SK-N-MC (cell line): ENCODE data around the gene BCL2L1.
A peak's percentile ranks its signal among the peaks of the same experiment; 100 is the strongest.

Source experiments
- DNase-seq: peaks from one replicate; pipeline ENCODE4 v3.0.0-alpha.2; 2011; ENCODE audit warnings: low read depth, low spot score
- H3K27ac ChIP-seq: fragments of 200-600 bp; sonication (generic); 2 replicates; pipeline ENCODE4 v1.5.1; 2016; ENCODE audit warnings: mixed run types
- H3K36me3 ChIP-seq: fragments of 200-600 bp; sonication (generic); 2 replicates; pipeline ENCODE4 v1.6.1; 2017; ENCODE audit warnings: antibody characterized with exemption, low read length, mixed read lengths; ENCODE audit not compliant: insufficient read depth
- H3K4me3 ChIP-seq: fragments of 200-600 bp; sonication (generic); 2 replicates; pipeline ENCODE4 v1.5.1; 2016
- H3K9ac ChIP-seq: fragments of 200-600 bp; sonication (generic); 2 replicates; pipeline ENCODE4 v1.8.0; 2017; ENCODE audit warnings: mixed run types, mixed read lengths; ENCODE audit not compliant: insufficient read length
- H3K9me3 ChIP-seq: fragments of 200-600 bp; sonication (generic); 2 replicates; pipeline ENCODE4 v1.6.1; 2017; ENCODE audit warnings: low read depth, mild to moderate bottlenecking, antibody characterized with exemption, low read length, moderate library complexity, mixed read lengths
- EZH2 ChIP-seq: fragments of 200-600 bp; sonication (generic); IDR thresholded peaks from one replicate; pipeline ENCODE4 v1.6.1; 2017; ENCODE audit warnings: antibody characterized with exemption
- FOXP2 ChIP-seq: optimal IDR thresholded peaks from 2 replicates; pipeline ENCODE3; 2011; ENCODE audit warnings: mild to moderate bottlenecking, moderate library complexity; ENCODE audit not compliant: insufficient read depth; ENCODE audit errors: extremely low read length, control extremely low read depth
- POLR2AphosphoS5 ChIP-seq: IDR thresholded peaks from 2 replicates; pipeline ENCODE4 v1.6.1; 2012; ENCODE audit warnings: mild to moderate bottlenecking, low read depth, low read length, borderline replicate concordance

The BCL2L1 gene

DNA sequence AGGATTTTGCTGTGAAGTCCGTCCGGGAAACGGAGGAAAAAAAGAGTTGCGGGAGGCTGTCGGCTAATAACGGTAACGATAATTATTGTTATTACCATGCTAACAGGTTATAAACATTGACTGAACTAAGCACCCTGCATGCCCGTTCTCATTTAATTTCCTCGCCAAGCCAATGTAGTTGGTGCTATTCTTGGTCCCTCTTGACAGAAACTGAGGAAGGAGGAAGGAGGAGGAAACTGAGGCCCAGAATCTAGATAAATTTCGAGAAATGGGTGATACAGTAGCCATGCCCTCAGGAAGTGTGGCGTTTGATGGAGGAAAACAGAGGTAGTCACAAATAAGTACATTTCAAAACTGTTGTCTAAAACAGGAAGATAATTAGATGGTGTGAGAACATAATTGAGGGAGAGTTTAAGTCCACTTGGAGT, 16.9 kb upstream of the BCL2L1 start:
- Histone ChIP-seq H3K36me3 (peaks cover 27% of the 10 kb centered on the region), H3K27ac (peak overlapping the region; percentile 69), H3K9ac (peak overlapping the region; percentile 84), H3K9me3 (no peaks in the 10 kb centered on the region), H3K4me3 (peak overlapping the region; percentile 79)
- DNase-seq = no peak
- TF ChIP-seq POLR2AphosphoS5 (no peak), FOXP2 (no peak), EZH2 (no peak)

GRCh38 chr20:31738729-31739549, 16.3 kb upstream of the BCL2L1 start, which contains the start of gene TPX2:
TPX2 (plus strand) TSS chr20:31739290; CDS start chr20:31757477, 18,187 bp downstream.
- H3K36me3 ChIP-seq = peaks cover 22% of the 10 kb centered on the region
- DNase-seq = peak; percentile 92
- no peaks in the 10 kb centered on the region for H3K9me3 ChIP-seq
- TF ChIP-seq POLR2AphosphoS5 (peak; percentile 92), FOXP2 (no peak), EZH2 (no peak)
- peak within 1 kb of the TSS; percentile 78 for H3K27ac ChIP-seq
- H3K9ac ChIP-seq = peak within 1 kb of the TSS; percentile 88
- peak within 1 kb of the TSS; percentile 79 for H3K4me3 ChIP-seq

- Histone ChIP-seq H3K9me3 (no peaks in the 10 kb centered on the region), H3K36me3 (no peaks in the 10 kb centered on the region), H3K9ac (no peak overlapping the region), H3K27ac (no peak overlapping the region), H3K4me3 (no peak overlapping the region)
- DNase-seq = no peak
- TF ChIP-seq FOXP2 (no peak), EZH2 (no peak), POLR2AphosphoS5 (no peak)
Observed at GRCh38 chr20:31731321-31731717, 8.7 kb upstream of the BCL2L1 start.

DNA sequence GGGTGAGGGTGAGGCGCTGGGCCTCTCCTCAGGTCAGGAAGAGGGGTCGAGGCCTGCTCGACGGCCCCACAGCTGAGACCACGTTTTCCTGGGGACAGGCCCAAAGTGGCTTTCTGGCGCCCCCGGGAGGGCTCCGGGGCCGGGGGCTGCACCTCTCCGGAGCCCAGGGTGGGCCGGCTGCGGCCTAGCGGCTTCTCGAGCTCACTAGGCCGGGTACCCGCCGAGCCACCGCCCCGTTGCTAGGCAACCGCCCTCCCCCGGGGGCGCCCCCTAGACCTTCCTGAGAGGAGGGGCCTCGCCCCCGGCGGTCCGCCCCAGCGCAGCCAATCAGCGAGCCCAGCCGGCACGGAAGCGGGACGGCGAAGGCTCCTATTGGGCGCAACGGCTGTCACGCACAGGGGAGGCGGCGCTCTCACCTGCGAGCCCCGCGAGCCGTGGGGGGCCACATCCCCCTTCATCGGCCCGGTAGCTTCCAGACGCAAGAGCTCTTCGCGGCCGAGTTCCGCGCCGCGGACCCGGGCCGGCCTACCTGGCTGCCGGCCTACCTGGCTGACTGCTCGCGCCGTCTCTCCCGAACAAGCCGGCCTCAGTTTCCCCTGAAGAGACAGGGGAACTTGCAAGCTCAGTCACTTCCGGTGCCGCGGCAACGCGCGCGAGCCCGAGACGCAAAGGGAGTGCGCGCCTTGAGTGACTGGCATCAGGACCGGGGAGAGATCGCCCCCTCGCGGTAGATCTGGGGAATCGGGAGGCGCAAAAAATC, 831 bp upstream of the BCL2L1 start:
- peak; percentile 81 for DNase-seq
- no peaks in the 10 kb centered on the region for H3K9me3 ChIP-seq
- H3K27ac ChIP-seq = peak overlapping the region; percentile 79
- H3K36me3 ChIP-seq = peaks cover 28% of the 10 kb centered on the region
- peak overlapping the region; percentile 94 for H3K4me3 ChIP-seq
- H3K9ac ChIP-seq = peak overlapping the region; percentile 86
- TF ChIP-seq EZH2 (no peak), POLR2AphosphoS5 (peak; percentile 51), FOXP2 (peak; percentile 49)

GRCh38 chr20:31723069-31723318, 326 bp upstream of the BCL2L1 start:
- peaks cover 28% of the 10 kb centered on the region for H3K36me3 ChIP-seq
- TF ChIP-seq POLR2AphosphoS5 (no peak), FOXP2 (no peak), EZH2 (no peak)
- peak overlapping the region; percentile 86 for H3K9ac ChIP-seq
- no peaks in the 10 kb centered on the region for H3K9me3 ChIP-seq
- peak overlapping the region; percentile 94 for H3K4me3 ChIP-seq
- H3K27ac ChIP-seq = peak overlapping the region; percentile 77
- DNase-seq = no peak

GRCh38 chr20:31721408-31722256, 1.0 kb downstream of the BCL2L1 start:
- H3K9ac ChIP-seq = peak overlapping the region; percentile 47
- no peak for DNase-seq
- H3K4me3 ChIP-seq = peak overlapping the region; percentile 94

DNA sequence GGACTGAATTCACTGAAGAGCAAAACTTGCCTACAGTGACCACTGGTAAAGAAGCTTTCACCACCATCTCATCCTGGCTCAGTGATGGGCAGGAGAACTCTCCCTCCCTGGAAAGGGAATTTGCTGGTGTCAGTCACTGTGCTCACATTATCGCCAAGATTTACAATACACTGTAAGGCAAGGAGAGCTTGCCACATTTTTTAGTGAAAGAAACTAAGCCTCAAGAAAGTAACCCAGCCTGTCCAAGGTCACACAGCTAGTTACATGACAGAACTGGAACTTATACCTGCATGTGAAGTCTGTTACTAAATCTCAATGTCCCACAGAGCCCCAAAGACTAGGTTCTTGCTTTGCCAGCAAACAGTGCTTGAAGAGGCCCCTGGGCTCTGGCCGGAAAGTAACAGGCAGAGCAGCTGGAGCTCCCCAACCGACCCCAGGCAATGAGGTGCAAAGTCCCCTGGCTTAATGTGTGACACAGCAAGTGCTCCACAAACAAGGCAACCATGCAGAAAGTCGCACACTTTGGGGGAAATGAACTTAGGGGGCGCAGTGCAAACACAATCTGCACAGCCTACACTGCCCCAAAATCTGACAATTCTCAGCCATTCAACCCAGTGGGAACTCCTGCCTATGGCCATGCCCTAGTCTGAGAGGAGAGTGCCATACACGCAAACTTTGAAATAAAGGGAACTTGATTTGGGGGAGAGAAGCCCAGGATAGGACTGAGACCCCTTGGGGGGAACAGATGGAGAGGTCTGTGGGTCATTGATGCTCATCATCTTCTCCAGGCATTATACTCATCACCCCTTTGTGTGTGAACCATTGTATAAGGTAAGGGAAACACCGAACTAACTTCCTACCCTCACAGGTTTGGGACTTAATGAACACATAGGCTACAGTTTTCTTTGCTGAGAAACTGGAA, 1.9 kb downstream of the BCL2L1 start:
- TF ChIP-seq FOXP2 (no peak), POLR2AphosphoS5 (no peak), EZH2 (no peak)
- DNase-seq = no peak
- Histone ChIP-seq H3K9me3 (no peaks in the 10 kb centered on the region), H3K9ac (peak overlapping the region; percentile 47), H3K27ac (0 out of 2 replicates have a peak overlapping the region, but pooled peaks have one; percentile 12), H3K4me3 (peak overlapping the region; percentile 60), H3K36me3 (peaks cover 28% of the 10 kb centered on the region)

More at GRCh38 chr20:31721408-31722256, 1.0 kb downstream of the BCL2L1 start:
- Histone ChIP-seq H3K36me3 (peaks cover 28% of the 10 kb centered on the region), H3K27ac (no peak overlapping the region), H3K9me3 (no peaks in the 10 kb centered on the region)
- TF ChIP-seq FOXP2 (no peak), POLR2AphosphoS5 (no peak), EZH2 (no peak)
